Osteocyte (in vitro differentiated cells): ENCODE results near the gene DKK3. TPM values are rescaled to one million over a fixed set of nuclear protein-coding genes. Genes with fewer than 3 reads are reported as not detected.

Experiments
- DNase-seq: peaks from one replicate; pipeline ENCODE4 v3.0.0; 2021; ENCODE audit warnings: mixed read lengths; ENCODE audit not compliant: unreplicated experiment; ENCODE audit errors: extremely low spot score
- H3K27ac Mint-ChIP-seq: one replicate; pipeline ENCODE4 v1.8.0; 2021; ENCODE audit warnings: mild to moderate bottlenecking, mixed read lengths; ENCODE audit not compliant: unreplicated experiment
- H3K27me3 Mint-ChIP-seq: one replicate; pipeline ENCODE4 v1.8.0; 2021; ENCODE audit warnings: mixed read lengths; ENCODE audit not compliant: unreplicated experiment
- H3K36me3 Mint-ChIP-seq: one replicate; pipeline ENCODE4 v1.8.0; 2021; ENCODE audit warnings: mixed read lengths; ENCODE audit not compliant: unreplicated experiment
- H3K4me1 Mint-ChIP-seq: one replicate; pipeline ENCODE4 v1.8.0; 2021; ENCODE audit warnings: mixed read lengths; ENCODE audit not compliant: unreplicated experiment
- H3K4me3 Mint-ChIP-seq: one replicate; pipeline ENCODE4 v1.8.0; 2021; ENCODE audit warnings: mild to moderate bottlenecking, moderate library complexity, mixed read lengths; ENCODE audit not compliant: unreplicated experiment
- H3K9me3 Mint-ChIP-seq: one replicate; pipeline ENCODE4 v1.8.0; 2021; ENCODE audit warnings: mixed read lengths; ENCODE audit not compliant: unreplicated experiment
- CTCF ChIP-seq: fragments of 200-600 bp; sonication (generic); IDR thresholded peaks from 2 replicates; pipeline ENCODE4 v1.5.0; 2021; ENCODE audit warnings: antibody characterized with exemption, mild to moderate bottlenecking, moderate library complexity
- total RNA-seq: library from RNA; stranded (reverse); gene quantifications from 2 replicates; pipeline ENCODE4 v1.2.1, GENCODE V29; 2021

DKK3 gene
- total RNA-seq, 1 donor from 2014 or later, result 548 TPM

- no peak overlapping the region for H3K4me3 Mint-ChIP-seq
- no peak overlapping the region for H3K27ac Mint-ChIP-seq
- H3K9me3 Mint-ChIP-seq, result peaks cover 5% of the 10 kb centered on the region
- TF ChIP-seq CTCF, result no peak
- peaks cover 66% of the 10 kb centered on the region for H3K36me3 Mint-ChIP-seq
- H3K27me3 Mint-ChIP-seq, result no peaks in the 10 kb centered on the region
- DNase-seq, result no peak
- H3K4me1 Mint-ChIP-seq, result peaks cover 6% of the 10 kb centered on the region
Observed at GRCh38 chr11:11960687-11961086, 47.7 kb downstream of the DKK3 start.

- H3K27me3 Mint-ChIP-seq, result no peaks in the 10 kb centered on the region
- no peak for TF ChIP-seq CTCF
Observed at GRCh38 chr11:11959601-11960000, 48.8 kb downstream of the DKK3 start.

GRCh38 chr11:11958403-11959231 is 49.8 kb downstream of the DKK3 start:
- no peak for TF ChIP-seq CTCF
- peaks cover 66% of the 10 kb centered on the region for H3K36me3 Mint-ChIP-seq
- no peak overlapping the region for H3K27ac Mint-ChIP-seq
- H3K4me3 Mint-ChIP-seq, result no peak overlapping the region
- no peak for DNase-seq
- no peaks in the 10 kb centered on the region for H3K27me3 Mint-ChIP-seq
- peaks cover 6% of the 10 kb centered on the region for H3K4me1 Mint-ChIP-seq
- H3K9me3 Mint-ChIP-seq, result peaks cover 5% of the 10 kb centered on the region

More at GRCh38 chr11:11959601-11960000, 48.8 kb downstream of the DKK3 start:
- H3K27ac Mint-ChIP-seq, result peak overlapping the region; percentile 41
- no peak overlapping the region for H3K4me3 Mint-ChIP-seq
- H3K9me3 Mint-ChIP-seq, result peaks cover 5% of the 10 kb centered on the region
- DNase-seq, result no peak
- H3K36me3 Mint-ChIP-seq, result peaks cover 69% of the 10 kb centered on the region
- H3K4me1 Mint-ChIP-seq, result peaks cover 6% of the 10 kb centered on the region

GRCh38 chr11:11956006-11956405 is 52.4 kb downstream of the DKK3 start:
- no peak for DNase-seq
- no peaks in the 10 kb centered on the region for H3K9me3 Mint-ChIP-seq
- H3K27me3 Mint-ChIP-seq, result no peaks in the 10 kb centered on the region
- H3K36me3 Mint-ChIP-seq, result peaks cover 65% of the 10 kb centered on the region
- TF ChIP-seq CTCF, result no peak
- H3K4me1 Mint-ChIP-seq, result peaks cover 5% of the 10 kb centered on the region
- H3K27ac Mint-ChIP-seq, result no peak overlapping the region
- no peak overlapping the region for H3K4me3 Mint-ChIP-seq

GRCh38 chr11:11952036-11952435 is 56.4 kb downstream of the DKK3 start:
- DNase-seq, result no peak
- no peaks in the 10 kb centered on the region for H3K9me3 Mint-ChIP-seq
- H3K4me3 Mint-ChIP-seq, result no peak overlapping the region
- H3K27me3 Mint-ChIP-seq, result no peaks in the 10 kb centered on the region
- H3K27ac Mint-ChIP-seq, result no peak overlapping the region
- TF ChIP-seq CTCF, result no peak
- H3K4me1 Mint-ChIP-seq, result peaks cover 6% of the 10 kb centered on the region
- H3K36me3 Mint-ChIP-seq, result peaks cover 58% of the 10 kb centered on the region
